OCI-LY3 (cell line): Measurements from ENCODE around the gene WEE1.

Experiments
- H2AFZ ChIP-seq: fragments of 200-600, 300-600 bp; shearing (Covaris generic); 2 replicates; pipeline ENCODE4 v1.6.0; 2014; ENCODE audit warnings: antibody characterized with exemption, low read depth, low read length
- H3K27ac ChIP-seq: fragments of 200-600, 300-600 bp; sonication (generic); 2 replicates; pipeline ENCODE4 v1.5.1; 2014; ENCODE audit warnings: mild to moderate bottlenecking, low read length, moderate library complexity, mixed read lengths
- H3K27me3 ChIP-seq: fragments of 200-600, 300-600 bp; sonication (generic); 2 replicates; pipeline ENCODE4 v1.6.1; 2014; ENCODE audit warnings: low read depth, low read length, mixed read lengths
- H3K36me3 ChIP-seq: fragments of 200-600, 300-600 bp; sonication (generic); replicated peaks from 2 replicates; pipeline ENCODE3; 2014; ENCODE audit warnings: low read depth, low read length, mixed read lengths
- H3K4me1 ChIP-seq: fragments of 300-600, 200-600 bp; sonication (generic); 2 replicates; pipeline ENCODE4 v1.6.1; 2014; ENCODE audit warnings: low read length, mixed read lengths
- H3K4me2 ChIP-seq: fragments of 200-600, 300-600 bp; sonication (generic); 2 replicates; pipeline ENCODE4 v1.6.1; 2014; ENCODE audit warnings: low read length, mixed read lengths
- H3K4me3 ChIP-seq: fragments of 300-600, 200-600 bp; sonication (generic); 2 replicates; pipeline ENCODE4 v1.5.1; 2014; ENCODE audit warnings: antibody characterized with exemption, mild to moderate bottlenecking, low read length, moderate library complexity
- H3K79me2 ChIP-seq: fragments of 300-600, 200-600 bp; shearing (Covaris generic); 2 replicates; pipeline ENCODE4 v1.6.1; 2014; ENCODE audit warnings: mild to moderate bottlenecking, low read length, mixed read lengths
- H3K9ac ChIP-seq: fragments of 300-600, 200-600 bp; shearing (Covaris generic); 2 replicates; pipeline ENCODE4 v1.6.0; 2014; ENCODE audit warnings: mild to moderate bottlenecking, low read length, moderate library complexity
- H3K9me3 ChIP-seq: fragments of 200-600, 300-600 bp; shearing (Covaris generic); 2 replicates; pipeline ENCODE4 v1.6.1; 2014; ENCODE audit warnings: low read length, mixed read lengths; ENCODE audit not compliant: insufficient read depth
- H4K20me1 ChIP-seq: fragments of 200-600, 300-600 bp; sonication (generic); 2 replicates; pipeline ENCODE4 v1.6.1; 2016; ENCODE audit warnings: low read length, mixed read lengths; ENCODE audit not compliant: insufficient read depth
- CTCF ChIP-seq: fragments of 200-600, 300-600 bp; sonication (generic); IDR thresholded peaks from 2 replicates; pipeline ENCODE4 v1.5.1; 2014; ENCODE audit warnings: antibody characterized with exemption, low read length, low read depth
- EZH2phosphoT487 ChIP-seq: fragments of 200-600 bp; shearing (Covaris generic); IDR thresholded peaks from 2 replicates; pipeline ENCODE4 v1.6.1; 2018; ENCODE audit warnings: antibody characterized with exemption, mixed run types, low read depth

Gene WEE1

GRCh38 chr11:9616042-9616675 is 42.7 kb downstream of the WEE1 start:
- Histone ChIP-seq H3K79me2 (no peaks in the 10 kb centered on the region), H3K4me2 (peak overlapping the region; percentile 51), H3K27ac (peak overlapping the region; percentile 96), H3K9ac (peak overlapping the region; percentile 54), H3K4me1 (peaks cover 60% of the 10 kb centered on the region), H2AFZ (no peak overlapping the region), H3K4me3 (no peak overlapping the region), H3K9me3 (no peaks in the 10 kb centered on the region), H3K27me3 (no peaks in the 10 kb centered on the region), H3K36me3 (no peaks in the 10 kb centered on the region), H4K20me1 (no peaks in the 10 kb centered on the region)
- TF ChIP-seq EZH2phosphoT487 (no peak), CTCF (no peak)

GRCh38 chr11:9616858-9617257 is 43.4 kb downstream of the WEE1 start:
- Histone ChIP-seq H3K4me3 (no peak overlapping the region), H2AFZ (no peak overlapping the region), H3K4me2 (peak overlapping the region; percentile 51; the same call in 1 of the 2 replicates), H3K9me3 (no peaks in the 10 kb centered on the region), H3K27me3 (no peaks in the 10 kb centered on the region), H3K9ac (no peak overlapping the region), H3K36me3 (no peaks in the 10 kb centered on the region), H3K79me2 (no peaks in the 10 kb centered on the region), H3K4me1 (peaks cover 58% of the 10 kb centered on the region), H3K27ac (peak overlapping the region; percentile 96), H4K20me1 (no peaks in the 10 kb centered on the region)
- TF ChIP-seq EZH2phosphoT487 (no peak), CTCF (no peak)

GRCh38 chr11:9617940-9618339 is 44.5 kb downstream of the WEE1 start:
- H3K4me1 ChIP-seq = peaks cover 48% of the 10 kb centered on the region
- no peak overlapping the region for H3K4me2 ChIP-seq
- no peaks in the 10 kb centered on the region for H3K79me2 ChIP-seq
- H3K9me3 ChIP-seq = no peaks in the 10 kb centered on the region
- H3K27ac ChIP-seq = no peak overlapping the region
- H3K36me3 ChIP-seq = no peaks in the 10 kb centered on the region
- no peak for TF ChIP-seq EZH2phosphoT487
- no peak for TF ChIP-seq CTCF
- H2AFZ ChIP-seq = no peak overlapping the region
- no peak overlapping the region for H3K4me3 ChIP-seq
- H3K27me3 ChIP-seq = no peaks in the 10 kb centered on the region
- H3K9ac ChIP-seq = no peak overlapping the region
- H4K20me1 ChIP-seq = no peaks in the 10 kb centered on the region

GRCh38 chr11:9619004-9619403 is 45.5 kb downstream of the WEE1 start:
- H3K79me2 ChIP-seq = no peaks in the 10 kb centered on the region
- H3K9ac ChIP-seq = no peak overlapping the region
- TF ChIP-seq EZH2phosphoT487 = no peak
- TF ChIP-seq CTCF = no peak
- no peak overlapping the region for H2AFZ ChIP-seq
- H3K27ac ChIP-seq = no peak overlapping the region
- H3K4me1 ChIP-seq = peaks cover 43% of the 10 kb centered on the region
- H3K4me2 ChIP-seq = peak overlapping the region; percentile 34; the same call in 1 of the 2 replicates
- no peak overlapping the region for H3K4me3 ChIP-seq
- H3K9me3 ChIP-seq = no peaks in the 10 kb centered on the region
- H4K20me1 ChIP-seq = no peaks in the 10 kb centered on the region
- no peaks in the 10 kb centered on the region for H3K27me3 ChIP-seq
- no peaks in the 10 kb centered on the region for H3K36me3 ChIP-seq
